ENCODE measurements around the gene PCDHGA12.

GRCh38 chr5:141477815-141478214 lies 47.5 kb downstream of the PCDHGA12 start:
- TF ChIP-seq, protein P1, sequence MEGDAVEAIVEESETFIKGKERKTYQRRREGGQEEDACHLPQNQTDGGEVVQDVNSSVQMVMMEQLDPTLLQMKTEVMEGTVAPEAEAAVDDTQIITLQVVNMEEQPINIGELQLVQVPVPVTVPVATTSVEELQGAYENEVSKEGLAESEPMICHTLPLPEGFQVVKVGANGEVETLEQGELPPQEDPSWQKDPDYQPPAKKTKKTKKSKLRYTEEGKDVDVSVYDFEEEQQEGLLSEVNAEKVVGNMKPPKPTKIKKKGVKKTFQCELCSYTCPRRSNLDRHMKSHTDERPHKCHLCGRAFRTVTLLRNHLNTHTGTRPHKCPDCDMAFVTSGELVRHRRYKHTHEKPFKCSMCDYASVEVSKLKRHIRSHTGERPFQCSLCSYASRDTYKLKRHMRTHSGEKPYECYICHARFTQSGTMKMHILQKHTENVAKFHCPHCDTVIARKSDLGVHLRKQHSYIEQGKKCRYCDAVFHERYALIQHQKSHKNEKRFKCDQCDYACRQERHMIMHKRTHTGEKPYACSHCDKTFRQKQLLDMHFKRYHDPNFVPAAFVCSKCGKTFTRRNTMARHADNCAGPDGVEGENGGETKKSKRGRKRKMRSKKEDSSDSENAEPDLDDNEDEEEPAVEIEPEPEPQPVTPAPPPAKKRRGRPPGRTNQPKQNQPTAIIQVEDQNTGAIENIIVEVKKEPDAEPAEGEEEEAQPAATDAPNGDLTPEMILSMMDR (IDR thresholded peaks at IDR 0.05) = no peak
- no peak for TF ChIP-seq POLR2A (IDR thresholded peaks at IDR 0.05)

Data from lower leg skin (tissue), 3 donors.